WTC11 (cell line): ENCODE data around the gene RGS19. TPM values are rescaled to one million over a fixed set of nuclear protein-coding genes. Genes with fewer than 3 reads are reported as not detected.

Source experiments
- ATAC-seq: fragments of 200-7000 bp; cut with Tn5 transposase; 2 replicates; pipeline ENCODE4 v1.10.0; 2021; ENCODE audit warnings: mild to moderate bottlenecking, moderate library complexity
- CTCF ChIA-PET: fragments of 300-600 bp; sonication (Branson Sonifier 250); formaldehyde crosslinking; loops from one replicate; lab custom pipeline; 2021; ENCODE audit warnings: antibody characterized with exemption; lab: Charles Lee
- POLR2A ChIA-PET: fragments of 350-600 bp; sonication (Branson Sonifier 250); formaldehyde crosslinking; loops from one replicate; lab custom pipeline; 2021; ENCODE audit warnings: antibody characterized with exemption; lab: Charles Lee
- DNase-seq: peaks from one replicate; pipeline ENCODE4 v3.0.0; 2021; ENCODE audit warnings: low spot score
- H3K27ac Mint-ChIP-seq: 2 replicates; pipeline ENCODE4 v1.8.0; 2021; ENCODE audit warnings: mixed read lengths
- H3K27me3 Mint-ChIP-seq: 2 replicates; pipeline ENCODE4 v1.8.0; 2021; ENCODE audit warnings: low read depth, mild to moderate bottlenecking, moderate library complexity, mixed read lengths
- H3K36me3 Mint-ChIP-seq: 2 replicates; pipeline ENCODE4 v1.8.0; 2021; ENCODE audit warnings: mixed read lengths
- H3K4me1 Mint-ChIP-seq: 2 replicates; pipeline ENCODE4 v1.8.0; 2022; ENCODE audit warnings: mixed read lengths
- H3K4me3 Mint-ChIP-seq: 2 replicates; pipeline ENCODE4 v1.8.0; 2021; ENCODE audit warnings: mild to moderate bottlenecking, moderate library complexity, mixed read lengths
- H3K9me3 Mint-ChIP-seq: 2 replicates; pipeline ENCODE4 v1.8.0; 2021; ENCODE audit warnings: mixed read lengths
- ATF1 ChIP-seq: sonication (generic); formaldehyde crosslinking; IDR thresholded peaks from 2 replicates; pipeline ENCODE4 v1.8.1; 2023; ENCODE audit warnings: mild to moderate bottlenecking, moderate library complexity, missing genetic modification reagents
- ATF6 ChIP-seq: sonication (generic); formaldehyde crosslinking; IDR thresholded peaks from 2 replicates; pipeline ENCODE4 v1.8.1; 2023; ENCODE audit warnings: mild to moderate bottlenecking, missing genetic modification reagents
- E2F5 ChIP-seq: sonication (generic); formaldehyde crosslinking; IDR thresholded peaks from 2 replicates; pipeline ENCODE4 v1.8.1; 2022; ENCODE audit warnings: mild to moderate bottlenecking, moderate library complexity, missing genetic modification reagents
- ESRRA ChIP-seq: sonication (generic); formaldehyde crosslinking; IDR thresholded peaks from 2 replicates; pipeline ENCODE4 v1.8.1; 2022; ENCODE audit warnings: mild to moderate bottlenecking, missing genetic modification reagents, borderline replicate concordance
- FOXP1 ChIP-seq: sonication (generic); formaldehyde crosslinking; IDR thresholded peaks from 2 replicates; pipeline ENCODE4 v1.8.0; 2022; ENCODE audit warnings: missing genetic modification reagents, mild to moderate bottlenecking, moderate library complexity, borderline replicate concordance
- GTF2I ChIP-seq: fragments of 250-450 bp; sonication (Bioruptor Pico); conservative IDR thresholded peaks from 2 replicates; pipeline ENCODE4 v1.4.0; 2021; ENCODE audit warnings: mild to moderate bottlenecking
- HMGA2 ChIP-seq: fragments of 250-450 bp; sonication (Bioruptor Pico); IDR thresholded peaks from 2 replicates; pipeline ENCODE4 v1.4.0; 2021; ENCODE audit warnings: mild to moderate bottlenecking, moderate library complexity
- JAZF1 ChIP-seq: fragments of 250-450 bp; sonication (Bioruptor Pico); IDR thresholded peaks from 2 replicates; pipeline ENCODE4 v1.9.0; 2021; ENCODE audit warnings: moderate library complexity, mild to moderate bottlenecking, inconsistent platforms
- MLX ChIP-seq: sonication (generic); formaldehyde crosslinking; IDR thresholded peaks from 2 replicates; pipeline ENCODE4 v1.8.1; 2023; ENCODE audit warnings: mild to moderate bottlenecking, missing genetic modification reagents, moderate library complexity
- MYBL2 ChIP-seq: sonication (generic); formaldehyde crosslinking; IDR thresholded peaks from 2 replicates; pipeline ENCODE4 v1.8.1; 2023; ENCODE audit warnings: mild to moderate bottlenecking, moderate library complexity, missing genetic modification reagents
- NFATC4 ChIP-seq: fragments of 250-450 bp; sonication (Bioruptor Pico); IDR thresholded peaks from 2 replicates; pipeline ENCODE4 v1.9.0; 2021; ENCODE audit warnings: mild to moderate bottlenecking
- NR2C2 ChIP-seq: sonication (generic); formaldehyde crosslinking; IDR thresholded peaks from 2 replicates; pipeline ENCODE4 v1.8.0; 2022; ENCODE audit warnings: mild to moderate bottlenecking, missing genetic modification reagents
- NR3C1 ChIP-seq: sonication (generic); formaldehyde crosslinking; conservative IDR thresholded peaks from 2 replicates; pipeline ENCODE4 v1.8.1; 2023; ENCODE audit warnings: low read depth, mild to moderate bottlenecking, missing genetic modification reagents
- OVOL2 ChIP-seq: fragments of 250-450 bp; sonication (Bioruptor Pico); IDR thresholded peaks from 2 replicates; pipeline ENCODE4 v1.9.0; 2021; ENCODE audit warnings: mild to moderate bottlenecking, borderline replicate concordance
- PRDM15 ChIP-seq: sonication (generic); formaldehyde crosslinking; IDR thresholded peaks from 2 replicates; pipeline ENCODE4 v1.8.0; 2022; ENCODE audit warnings: missing genetic modification reagents
- SMAD4 ChIP-seq: sonication (generic); formaldehyde crosslinking; IDR thresholded peaks from 2 replicates; pipeline ENCODE4 v1.8.0; 2022; ENCODE audit warnings: mild to moderate bottlenecking, missing genetic modification reagents
- SOX15 ChIP-seq: fragments of 250-450 bp; sonication (Bioruptor Pico); IDR thresholded peaks from 2 replicates; pipeline ENCODE4 v1.9.0; 2021; ENCODE audit warnings: mild to moderate bottlenecking
- ZNF121 ChIP-seq: sonication (generic); formaldehyde crosslinking; IDR thresholded peaks from 2 replicates; pipeline ENCODE4 v1.8.0; 2023; ENCODE audit warnings: missing genetic modification reagents
- ZNF232 ChIP-seq: sonication (generic); formaldehyde crosslinking; IDR thresholded peaks from 2 replicates; pipeline ENCODE4 v1.8.0; 2022; ENCODE audit warnings: mild to moderate bottlenecking, missing genetic modification reagents
- ZNF263 ChIP-seq: sonication (generic); formaldehyde crosslinking; IDR thresholded peaks from 2 replicates; pipeline ENCODE4 v1.8.1; 2022; ENCODE audit warnings: low read depth, mild to moderate bottlenecking, moderate library complexity, missing genetic modification reagents
- ZNF416 ChIP-seq: fragments of 250-450 bp; sonication (Bioruptor Pico); IDR thresholded peaks from 2 replicates; pipeline ENCODE4 v1.9.0; 2021; ENCODE audit warnings: mild to moderate bottlenecking, inconsistent platforms
- ZNF671 ChIP-seq: fragments of 250-450 bp; sonication (Bioruptor Pico); IDR thresholded peaks from 2 replicates; pipeline ENCODE4 v1.8.0; 2021; ENCODE audit warnings: mild to moderate bottlenecking
- total RNA-seq: library from RNA; stranded (reverse); gene quantifications from 3 replicates; pipeline ENCODE4 v1.2.3, GENCODE V29; 2021
- TF ChIP-seq, protein P1 (sequence below): fragments of 250-450 bp; sonication (Bioruptor Pico); IDR thresholded peaks from 2 replicates; pipeline ENCODE4 v1.9.0; 2021; ENCODE audit warnings: moderate library complexity, mild to moderate bottlenecking, inconsistent platforms, borderline replicate concordance
- TF ChIP-seq, protein P2 (sequence below): sonication (generic); formaldehyde crosslinking; IDR thresholded peaks from 2 replicates; pipeline ENCODE4 v1.8.1; 2022; ENCODE audit warnings: low read depth, missing genetic modification reagents, borderline replicate concordance
- TF ChIP-seq, protein P3 (sequence below): fragments of 200-600 bp; IDR thresholded peaks from 2 replicates; pipeline ENCODE4 v1.8.0; 2022; ENCODE audit warnings: antibody characterized with exemption

RGS19 gene
- total RNA-seq, 1 experiment from 2014 or later = 13.8 TPM

DNA sequence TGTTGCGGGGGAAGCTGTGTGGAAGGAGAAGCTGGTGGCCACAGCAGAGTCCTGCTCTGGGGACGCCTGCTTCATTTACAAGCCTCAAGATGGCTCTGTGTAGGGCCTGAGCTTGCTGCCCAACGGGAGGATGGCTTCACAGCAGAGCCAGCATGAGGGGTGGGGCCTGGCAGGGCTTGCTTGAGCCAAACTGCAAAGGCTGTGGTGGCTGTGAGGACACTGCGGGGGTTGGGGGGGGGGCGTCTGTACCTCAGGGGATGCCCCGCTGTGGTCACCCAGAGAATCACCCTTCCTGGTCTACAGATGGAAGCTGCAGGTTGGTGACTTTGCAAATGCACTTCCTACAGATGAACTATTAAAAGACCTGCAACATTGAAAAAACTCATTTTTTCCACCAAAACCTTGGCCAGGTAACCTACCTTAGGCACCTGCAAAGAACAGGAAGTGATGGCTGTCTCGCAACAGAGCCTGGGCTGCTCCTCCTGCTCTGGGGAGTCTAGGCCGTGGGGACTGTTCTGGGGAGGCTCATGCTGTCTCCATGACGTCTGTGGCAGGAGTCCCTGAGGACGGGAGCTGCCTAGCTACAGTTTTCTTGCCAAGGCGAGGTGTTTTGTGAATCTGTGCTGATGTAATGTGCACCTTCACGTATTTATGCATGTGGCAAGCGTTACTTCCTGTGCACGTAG, 20.7 kb upstream of the RGS19 start:
- ATAC-seq (no peak), DNase-seq (no peak)
- TF ChIP-seq ATF6 (CRISPR knock-in tag) = no peak
- no peak for TF ChIP-seq OVOL2
- no peak for TF ChIP-seq E2F5 (CRISPR knock-in tag)
- TF ChIP-seq ZNF671 (CRISPR knock-in tag) = no peak
- no peak for TF ChIP-seq NR3C1 (CRISPR knock-in tag)
- no peak for TF ChIP-seq HMGA2 (CRISPR knock-in tag)
- no peak for TF ChIP-seq MYBL2 (CRISPR knock-in tag)
- TF ChIP-seq NFATC4 = no peak
- TF ChIP-seq, protein P1, sequence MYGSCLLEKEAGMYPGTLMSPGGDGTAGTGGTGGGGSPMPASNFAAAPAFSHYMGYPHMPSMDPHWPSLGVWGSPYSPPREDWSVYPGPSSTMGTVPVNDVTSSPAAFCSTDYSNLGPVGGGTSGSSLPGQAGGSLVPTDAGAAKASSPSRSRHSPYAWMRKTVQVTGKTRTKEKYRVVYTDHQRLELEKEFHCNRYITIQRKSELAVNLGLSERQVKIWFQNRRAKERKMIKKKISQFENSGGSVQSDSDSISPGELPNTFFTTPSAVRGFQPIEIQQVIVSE = no peak
- TF ChIP-seq JAZF1 = no peak
- no peak for TF ChIP-seq GTF2I (CRISPR knock-in tag)
- no peak for TF ChIP-seq SOX15
- TF ChIP-seq FOXP1 (CRISPR knock-in tag) = no peak
- TF ChIP-seq ZNF232 (CRISPR knock-in tag) = no peak
- no peak for TF ChIP-seq SMAD4 (CRISPR knock-in tag)
- TF ChIP-seq, protein P2, sequence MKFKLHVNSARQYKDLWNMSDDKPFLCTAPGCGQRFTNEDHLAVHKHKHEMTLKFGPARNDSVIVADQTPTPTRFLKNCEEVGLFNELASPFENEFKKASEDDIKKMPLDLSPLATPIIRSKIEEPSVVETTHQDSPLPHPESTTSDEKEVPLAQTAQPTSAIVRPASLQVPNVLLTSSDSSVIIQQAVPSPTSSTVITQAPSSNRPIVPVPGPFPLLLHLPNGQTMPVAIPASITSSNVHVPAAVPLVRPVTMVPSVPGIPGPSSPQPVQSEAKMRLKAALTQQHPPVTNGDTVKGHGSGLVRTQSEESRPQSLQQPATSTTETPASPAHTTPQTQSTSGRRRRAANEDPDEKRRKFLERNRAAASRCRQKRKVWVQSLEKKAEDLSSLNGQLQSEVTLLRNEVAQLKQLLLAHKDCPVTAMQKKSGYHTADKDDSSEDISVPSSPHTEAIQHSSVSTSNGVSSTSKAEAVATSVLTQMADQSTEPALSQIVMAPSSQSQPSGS (CRISPR knock-in tag) = no peak
- TF ChIP-seq NR2C2 = no peak
- TF ChIP-seq ESRRA (CRISPR knock-in tag) = no peak
- no peak for TF ChIP-seq MLX (CRISPR knock-in tag)
- ChIA-PET POLR2A (no interaction called here), CTCF (interaction anchor here (0.9 to 4.7 kb wide), 3 partner anchors 15 to 20 kb away, joined by 4 to 77 read pairs (median 75); partner anchors contain the start of gene LKAAEAR1)
- H3K27ac Mint-ChIP-seq = no peak overlapping the region
- peaks cover 13% of the 10 kb centered on the region for H3K9me3 Mint-ChIP-seq
- H3K27me3 Mint-ChIP-seq = peaks cover 22% of the 10 kb centered on the region
- peaks cover 6% of the 10 kb centered on the region for H3K36me3 Mint-ChIP-seq
- H3K4me3 Mint-ChIP-seq = no peak overlapping the region
- H3K4me1 Mint-ChIP-seq = peaks cover 8% of the 10 kb centered on the region

DNA sequence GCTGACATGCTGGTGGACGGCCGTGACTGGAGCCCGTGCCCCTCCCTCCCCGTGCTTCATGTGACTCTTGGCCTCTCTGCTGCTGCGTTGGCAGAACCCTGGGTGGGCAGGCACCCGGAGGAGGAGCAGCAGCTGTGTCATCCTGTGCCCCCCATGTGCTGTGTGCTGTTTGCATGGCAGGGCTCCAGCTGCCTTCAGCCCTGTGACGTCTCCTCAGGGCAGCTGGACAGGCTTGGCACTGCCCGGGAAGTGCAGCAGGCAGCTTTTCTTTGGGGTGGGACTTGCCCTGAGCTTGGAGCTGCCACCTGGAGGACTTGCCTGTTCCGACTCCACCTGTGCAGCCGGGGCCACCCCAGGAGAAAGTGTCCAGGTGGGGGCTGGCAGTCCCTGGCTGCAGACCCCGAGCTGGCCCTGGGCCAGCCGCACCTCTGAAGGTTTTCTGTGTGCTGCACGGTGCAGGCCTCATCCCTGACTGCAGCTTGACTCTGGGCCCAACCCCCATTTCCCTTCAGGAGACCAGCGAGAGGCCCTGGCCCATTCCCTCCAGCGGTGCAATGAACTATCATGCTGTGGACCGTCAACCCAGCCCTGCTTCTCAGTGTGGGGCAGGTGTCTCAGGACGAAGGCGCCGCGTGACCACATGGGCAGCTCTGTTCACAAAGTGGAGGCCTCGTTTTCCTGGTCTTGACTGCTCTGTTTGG, 19.9 kb upstream of the RGS19 start:
- H3K27me3 Mint-ChIP-seq = peaks cover 22% of the 10 kb centered on the region
- H3K9me3 Mint-ChIP-seq = peaks cover 13% of the 10 kb centered on the region
- ATAC-seq (no peak), DNase-seq (no peak)
- ChIA-PET CTCF (interaction anchor here (0.9 to 4.7 kb wide), 4 partner anchors 15 to 60 kb away, joined by 3 to 77 read pairs (median 40); partner anchors contain the start of gene LKAAEAR1), POLR2A (no interaction called here)
- no peak overlapping the region for H3K27ac Mint-ChIP-seq
- peaks cover 6% of the 10 kb centered on the region for H3K36me3 Mint-ChIP-seq
- H3K4me1 Mint-ChIP-seq = peaks cover 8% of the 10 kb centered on the region
- H3K4me3 Mint-ChIP-seq = no peak overlapping the region
- TF ChIP-seq FOXP1 (CRISPR knock-in tag) (no peak), PRDM15 (CRISPR knock-in tag) (no peak), ZNF416 (CRISPR knock-in tag) (no peak), ZNF263 (CRISPR knock-in tag) (no peak), ATF1 (CRISPR knock-in tag) (no peak), ZNF121 (CRISPR knock-in tag) (no peak)
- TF ChIP-seq, protein P3, sequence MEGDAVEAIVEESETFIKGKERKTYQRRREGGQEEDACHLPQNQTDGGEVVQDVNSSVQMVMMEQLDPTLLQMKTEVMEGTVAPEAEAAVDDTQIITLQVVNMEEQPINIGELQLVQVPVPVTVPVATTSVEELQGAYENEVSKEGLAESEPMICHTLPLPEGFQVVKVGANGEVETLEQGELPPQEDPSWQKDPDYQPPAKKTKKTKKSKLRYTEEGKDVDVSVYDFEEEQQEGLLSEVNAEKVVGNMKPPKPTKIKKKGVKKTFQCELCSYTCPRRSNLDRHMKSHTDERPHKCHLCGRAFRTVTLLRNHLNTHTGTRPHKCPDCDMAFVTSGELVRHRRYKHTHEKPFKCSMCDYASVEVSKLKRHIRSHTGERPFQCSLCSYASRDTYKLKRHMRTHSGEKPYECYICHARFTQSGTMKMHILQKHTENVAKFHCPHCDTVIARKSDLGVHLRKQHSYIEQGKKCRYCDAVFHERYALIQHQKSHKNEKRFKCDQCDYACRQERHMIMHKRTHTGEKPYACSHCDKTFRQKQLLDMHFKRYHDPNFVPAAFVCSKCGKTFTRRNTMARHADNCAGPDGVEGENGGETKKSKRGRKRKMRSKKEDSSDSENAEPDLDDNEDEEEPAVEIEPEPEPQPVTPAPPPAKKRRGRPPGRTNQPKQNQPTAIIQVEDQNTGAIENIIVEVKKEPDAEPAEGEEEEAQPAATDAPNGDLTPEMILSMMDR = no peak
